GM23338 (cell line): ENCODE measurements around the gene C9orf57. TPM values are rescaled to one million over a fixed set of nuclear protein-coding genes. Genes with fewer than 3 reads are reported as not detected.
"Not testable (repeated sequence)": the region's sequence is repeated elsewhere in the genome, so short reads cannot be mapped to it uniquely, and the experiment has no call there.

Experiments
- ATAC-seq: fragments of 200-7000 bp; cut with Tn5 transposase; 3 replicates; pipeline ENCODE4 v1.9.1; 2020
- DNase-seq: peaks from one replicate; pipeline ENCODE4 v3.0.0-alpha.2; 2015; ENCODE audit warnings: low spot score
- H2AFZ ChIP-seq: fragments of 200-600 bp; sonication (generic); 2 replicates; pipeline ENCODE4 v1.8.0; 2016; ENCODE audit warnings: antibody characterized with exemption, mild to moderate bottlenecking, moderate library complexity
- H3F3A ChIP-seq: fragments of 200-600 bp; sonication (generic); replicated peaks from 2 replicates; pipeline ENCODE4 v1.8.0; 2017; ENCODE audit warnings: antibody characterized with exemption, mixed run types, low read depth
- H3K27ac ChIP-seq: fragments of 200-600 bp; sonication (generic); 2 replicates; pipeline ENCODE4 v1.6.1; 2016; ENCODE audit warnings: low read depth
- H3K27me3 ChIP-seq: fragments of 200-600 bp; sonication (generic); 2 replicates; pipeline ENCODE4 v1.8.0; 2016; ENCODE audit warnings: mild to moderate bottlenecking, mixed run types, moderate library complexity; ENCODE audit not compliant: insufficient read depth
- H3K36me3 ChIP-seq: fragments of 200-600 bp; sonication (generic); 2 replicates; pipeline ENCODE4 v1.8.0; 2016; ENCODE audit warnings: mild to moderate bottlenecking; ENCODE audit not compliant: insufficient read depth
- H3K4me1 ChIP-seq: fragments of 200-600 bp; sonication (generic); 2 replicates; pipeline ENCODE4 v1.8.0; 2016; ENCODE audit warnings: mild to moderate bottlenecking, moderate library complexity; ENCODE audit not compliant: insufficient read depth
- H3K4me2 ChIP-seq: fragments of 200-600 bp; sonication (generic); 2 replicates; pipeline ENCODE4 v1.7.1; 2017; ENCODE audit warnings: mixed run types
- H3K4me3 ChIP-seq: fragments of 200-600 bp; sonication (generic); 2 replicates; pipeline ENCODE4 v1.6.1; 2016; ENCODE audit warnings: mixed run types
- H3K79me2 ChIP-seq: fragments of 200-600 bp; sonication (generic); replicated peaks from 2 replicates; pipeline ENCODE4 v1.8.0; 2017; ENCODE audit warnings: mild to moderate bottlenecking; ENCODE audit not compliant: insufficient read depth
- H3K9me2 ChIP-seq: fragments of 200-600 bp; sonication (generic); 2 replicates; pipeline ENCODE4 v1.8.0; 2017; ENCODE audit not compliant: insufficient read depth
- H4K20me1 ChIP-seq: fragments of 200-600 bp; sonication (generic); replicated peaks from 2 replicates; pipeline ENCODE4 v1.8.0; 2017; ENCODE audit warnings: mild to moderate bottlenecking; ENCODE audit not compliant: insufficient read depth
- H3K27ac Mint-ChIP-seq: 2 replicates; pipeline ENCODE4 v1.8.0; 2020; ENCODE audit warnings: inconsistent platforms, mild to moderate bottlenecking, moderate library complexity, mixed read lengths
- H3K27me3 Mint-ChIP-seq: 3 replicates; pipeline ENCODE4 v1.8.0; 2022; ENCODE audit warnings: low read depth, mild to moderate bottlenecking, moderate library complexity, mixed read lengths, inconsistent platforms; ENCODE audit not compliant: insufficient read depth, poor library complexity
- H3K36me3 Mint-ChIP-seq: 3 replicates; pipeline ENCODE4 v1.8.0; 2021; ENCODE audit warnings: low read depth, mild to moderate bottlenecking, inconsistent platforms, moderate library complexity, mixed read lengths
- H3K4me1 Mint-ChIP-seq: 3 replicates; pipeline ENCODE4 v1.8.0; 2020; ENCODE audit warnings: mild to moderate bottlenecking, inconsistent platforms, mixed read lengths
- H3K4me3 Mint-ChIP-seq: 3 replicates; pipeline ENCODE4 v1.8.0; 2021; ENCODE audit warnings: moderate library complexity, mild to moderate bottlenecking, inconsistent platforms, mixed read lengths
- H3K9me3 Mint-ChIP-seq: 3 replicates; pipeline ENCODE4 v1.8.0; 2020; ENCODE audit warnings: moderate library complexity, mild to moderate bottlenecking, inconsistent platforms, mixed read lengths
- CREB1 ChIP-seq: fragments of 250-450 bp; sonication (Bioruptor Pico); IDR thresholded peaks from 2 replicates; pipeline ENCODE4 v1.5.0; 2020; ENCODE audit warnings: low read depth, mild to moderate bottlenecking, moderate library complexity
- CTCF ChIP-seq, 2 experiments: fragments of 200-600 bp in 1 of 2; sonication (generic) in 1 of 2; conservative IDR thresholded peaks; 2 replicates each; pipeline versions ENCODE4 v1.5.1 to v1.6.1; 2016 to 2017; ENCODE audit warnings: antibody characterized with exemption in 2 of 2, low read depth in 2 of 2, mild to moderate bottlenecking in 2 of 2, moderate library complexity in 1 of 2
- EZH2 ChIP-seq: fragments of 200-600 bp; sonication (generic); IDR thresholded peaks from one replicate; pipeline ENCODE4 v1.8.0; 2017; ENCODE audit warnings: antibody characterized with exemption, mild to moderate bottlenecking, low read depth; ENCODE audit not compliant: unreplicated experiment
- EZH2phosphoT487 ChIP-seq: fragments of 200-600 bp; sonication (generic); IDR thresholded peaks from one replicate; pipeline ENCODE4 v1.8.1; 2018; ENCODE audit warnings: antibody characterized with exemption; ENCODE audit not compliant: unreplicated experiment
- JUNB ChIP-seq: IDR thresholded peaks from one replicate; pipeline ENCODE4 v1.6.1; 2016; ENCODE audit warnings: antibody characterized with exemption; ENCODE audit not compliant: unreplicated experiment
- NANOG ChIP-seq: IDR thresholded peaks from 2 replicates; pipeline ENCODE4 v1.6.1; 2016; ENCODE audit warnings: antibody characterized with exemption, borderline replicate concordance
- POLR2AphosphoS5 ChIP-seq: IDR thresholded peaks from 2 replicates; pipeline ENCODE4 v1.6.1; 2016; ENCODE audit warnings: antibody characterized with exemption, low read depth
- REST ChIP-seq: IDR thresholded peaks from one replicate; pipeline ENCODE4 v1.6.1; 2018; ENCODE audit warnings: antibody characterized with exemption; ENCODE audit not compliant: unreplicated experiment
- STAT1 ChIP-seq: IDR thresholded peaks from one replicate; pipeline ENCODE4 v1.6.1; 2016; ENCODE audit warnings: antibody characterized with exemption; ENCODE audit not compliant: unreplicated experiment
- ZNF114 ChIP-seq: fragments of 250-450 bp; sonication (Bioruptor Pico); IDR thresholded peaks from 2 replicates; pipeline ENCODE4 v1.5.0; 2020; ENCODE audit warnings: mild to moderate bottlenecking, moderate library complexity
- ZNF331 ChIP-seq: fragments of 250-450 bp; sonication (Bioruptor Pico); IDR thresholded peaks from 2 replicates; pipeline ENCODE4 v1.5.0; 2020; ENCODE audit warnings: low read depth, mild to moderate bottlenecking, moderate library complexity
- ZNF462 ChIP-seq: fragments of 250-450 bp; sonication (Bioruptor Pico); IDR thresholded peaks from 2 replicates; pipeline ENCODE4 v1.5.0; 2020; ENCODE audit warnings: mild to moderate bottlenecking, moderate library complexity
- polyA plus RNA-seq: library from polyadenylated mRNA; unstranded; fragments of >200 nt; fragmentation: Nextera tagmentation; extraction: Ambion mirVana; gene quantifications from 2 replicates; pipeline ENCODE4 v1.2.1, GENCODE V29; 2016
- total RNA-seq: library from RNA; depleted of rRNA; stranded (reverse); fragments of >200 nt; shearing (Covaris generic); gene quantifications from 2 replicates; pipeline ENCODE4 v1.2.3, GENCODE V29; 2014

The C9orf57 gene
- total and polyA plus RNA-seq, 2 experiments from 2014 or later = not detected

- Histone ChIP-seq H3K4me1 (peaks cover 18% of the 10 kb centered on the region), H2AFZ (peak overlapping the region; percentile 80; the same call in 1 of the 2 replicates)
- H3K27me3 Mint-ChIP-seq, H3K9me2 ChIP-seq, H3K4me3 ChIP-seq, H3K4me2 ChIP-seq, H3K36me3 Mint-ChIP-seq, H3K27ac Mint-ChIP-seq, H3K27ac ChIP-seq, H3K27me3 ChIP-seq, H3K4me1 Mint-ChIP-seq, H3K36me3 ChIP-seq, H4K20me1 ChIP-seq, H3K79me2 ChIP-seq, DNase-seq, H3F3A ChIP-seq, H3K9me3 Mint-ChIP-seq, H3K4me3 Mint-ChIP-seq: not testable (repeated sequence)
- ATAC-seq = peak; percentile 53
These were observed 52.7 kb downstream of the C9orf57 start for GRCh38 chr9:72007726-72008125.

GRCh38 chr9:72006501-72006900, 53.9 kb downstream of the C9orf57 start:
- no peak for DNase-seq
- H3K4me2 ChIP-seq = peak overlapping the region; percentile 25; the same call in 1 of the 2 replicates
- peak overlapping the region; percentile 67 for H3K27ac ChIP-seq
- H3K27me3 Mint-ChIP-seq = peaks cover 1% of the 10 kb centered on the region
- peaks cover 18% of the 10 kb centered on the region for H3K4me1 ChIP-seq
- H4K20me1 ChIP-seq = no peaks in the 10 kb centered on the region
- H3K4me3 ChIP-seq = no peak overlapping the region
- no peaks in the 10 kb centered on the region for H3K27me3 ChIP-seq
- H3K4me1 Mint-ChIP-seq = peaks cover 9% of the 10 kb centered on the region
- no peak overlapping the region for H3K4me3 Mint-ChIP-seq
- H3K36me3 Mint-ChIP-seq = peaks cover 12% of the 10 kb centered on the region; the same call in 2 of the 3 replicates
- ATAC-seq = no peak
- H2AFZ ChIP-seq = peak overlapping the region; percentile 82
- H3K79me2 ChIP-seq = no peaks in the 10 kb centered on the region
- peak overlapping the region; percentile 81; the same call in 1 of the 2 replicates for H3K27ac Mint-ChIP-seq
- H3K9me2 ChIP-seq = no peaks in the 10 kb centered on the region
- H3F3A ChIP-seq = no peaks in the 10 kb centered on the region
- no peaks in the 10 kb centered on the region for H3K36me3 ChIP-seq
- H3K9me3 Mint-ChIP-seq = peaks cover 15% of the 10 kb centered on the region
- TF ChIP-seq CREB1 (CRISPR knock-in tag) = no peak
- no peak for TF ChIP-seq ZNF462 (CRISPR knock-in tag)
- no peak for TF ChIP-seq STAT1
- TF ChIP-seq CTCF (conservative IDR thresholded peaks at IDR 0.05; ENCODE audit: low read depth in 2 of 2) = no peak
- no peak for TF ChIP-seq JUNB
- no peak for TF ChIP-seq ZNF331 (CRISPR knock-in tag)
- TF ChIP-seq REST = no peak
- TF ChIP-seq POLR2AphosphoS5 = no peak
- TF ChIP-seq EZH2phosphoT487 = no peak
- TF ChIP-seq ZNF114 (CRISPR knock-in tag) = no peak
- TF ChIP-seq EZH2 = no peak
- no peak for TF ChIP-seq NANOG
